CD14-positive monocyte (primary cell): ENCODE measurements around the gene PCDHGB7. TPM values are rescaled to one million over a fixed set of nuclear protein-coding genes. Genes with fewer than 3 reads are reported as not detected.
A peak's percentile ranks its signal among the peaks of the same experiment; 100 is the strongest.
"Not testable (repeated sequence)": the region's sequence is repeated elsewhere in the genome, so short reads cannot be mapped to it uniquely, and the experiment has no call there.

Experiments used
- DNase-seq, 3 donors: peaks; one replicate each; pipeline ENCODE4 v3.0.0-alpha.2; 2011 to 2022
- H2AFZ ChIP-seq: 2 replicates; pipeline ENCODE4 v1.6.0; 2012; ENCODE audit warnings: mild to moderate bottlenecking, low read depth, low read length, inconsistent platforms; ENCODE audit not compliant: insufficient read depth, poor library complexity, severe bottlenecking
- H3K27ac ChIP-seq, 2 donors: 1 replicate in 1 of 2; 2 replicates in 1 of 2; pipeline ENCODE4 v1.5.1; 2012 to 2013; ENCODE audit warnings: low read length in 2 of 2, control low read depth in 1 of 2, inconsistent platforms in 1 of 2, low read depth in 1 of 2, mild to moderate bottlenecking in 1 of 2
- H3K27me3 ChIP-seq, 2 donors: one replicate each; pipeline versions ENCODE4 v1.6.0 to v1.6.1; 2011 to 2013; ENCODE audit warnings: low read length in 2 of 2; ENCODE audit not compliant: control insufficient read depth in 2 of 2, insufficient read depth in 2 of 2
- H3K36me3 ChIP-seq, 2 donors: replicated peaks in 1 of 2; 1 replicate in 1 of 2; 2 replicates in 1 of 2; pipeline versions ENCODE4 v1.5.1 to v1.6.1; 2012 to 2013; ENCODE audit warnings: low read length in 2 of 2, control low read depth in 1 of 2, inconsistent platforms in 1 of 2, mild to moderate bottlenecking in 1 of 2; ENCODE audit not compliant: insufficient read depth in 2 of 2, control insufficient read depth in 1 of 2
- H3K4me1 ChIP-seq, 2 donors: 1 replicate in 1 of 2; 2 replicates in 1 of 2; pipeline versions ENCODE4 v1.5.1 to v1.6.1; 2012 to 2013; ENCODE audit warnings: low read length in 2 of 2, control low read depth in 1 of 2, inconsistent platforms in 1 of 2, mild to moderate bottlenecking in 1 of 2, moderate library complexity in 1 of 2; ENCODE audit not compliant: insufficient read depth in 2 of 2, control insufficient read depth in 1 of 2
- H3K4me2 ChIP-seq: replicated peaks from 2 replicates; pipeline ENCODE3; 2012; ENCODE audit warnings: low read length, moderate library complexity, mild to moderate bottlenecking; ENCODE audit not compliant: poor library complexity, severe bottlenecking; ENCODE audit errors: extremely low read depth
- H3K4me3 ChIP-seq, 3 experiments: fragments of 200-600 bp in 1 of 3; sonication (generic) in 1 of 3; replicated peaks in 1 of 3; 1 replicate in 2 of 3; 2 replicates in 1 of 3; pipeline ENCODE4 v1.5.1; 2011 to 2013; ENCODE audit warnings: low read length in 3 of 3, mild to moderate bottlenecking in 3 of 3, control low read depth in 2 of 3, low read depth in 2 of 3, inconsistent platforms in 1 of 3, moderate library complexity in 1 of 3
- H3K79me2 ChIP-seq: 2 replicates; pipeline ENCODE4 v1.6.0; 2012; ENCODE audit warnings: mild to moderate bottlenecking, control low read depth, inconsistent platforms, low read length, moderate library complexity; ENCODE audit not compliant: insufficient read depth
- H3K9ac ChIP-seq: 2 replicates; pipeline ENCODE4 v1.6.0; 2017; ENCODE audit warnings: low read length, mild to moderate bottlenecking; ENCODE audit not compliant: insufficient read depth, poor library complexity, severe bottlenecking
- H3K9me3 ChIP-seq, 2 donors: replicated peaks in 1 of 2; 1 replicate in 1 of 2; 2 replicates in 1 of 2; pipeline versions ENCODE4 v1.5.1 to v1.6.1; 2012 to 2013; ENCODE audit warnings: low read length in 2 of 2, control low read depth in 1 of 2; ENCODE audit not compliant: control insufficient read depth in 1 of 2, insufficient read depth in 1 of 2
- H4K20me1 ChIP-seq: 2 replicates; pipeline ENCODE4 v1.6.0; 2012; ENCODE audit warnings: mild to moderate bottlenecking, low read length, control low read depth, moderate library complexity; ENCODE audit not compliant: insufficient read depth
- H3K27ac Mint-ChIP-seq, 7 donors: one replicate each; pipeline ENCODE4 v1.8.0; 2020; ENCODE audit warnings: mild to moderate bottlenecking in 7 of 7, mixed read lengths in 7 of 7, moderate library complexity in 6 of 7, inconsistent platforms in 2 of 7
- H3K27me3 Mint-ChIP-seq, 3 donors: one replicate each; pipeline ENCODE4 v1.8.0; 2021 to 2022; ENCODE audit warnings: low read depth in 3 of 3, mild to moderate bottlenecking in 3 of 3, mixed read lengths in 3 of 3, moderate library complexity in 3 of 3, inconsistent platforms in 1 of 3
- H3K36me3 Mint-ChIP-seq, 2 donors: one replicate each; pipeline ENCODE4 v1.8.0; 2020; ENCODE audit warnings: mixed read lengths in 2 of 2, inconsistent platforms in 1 of 2, mild to moderate bottlenecking in 1 of 2
- H3K4me1 Mint-ChIP-seq: one replicate; pipeline ENCODE4 v1.8.0; 2020; ENCODE audit warnings: mild to moderate bottlenecking, mixed read lengths
- H3K4me3 Mint-ChIP-seq, 2 donors: one replicate each; pipeline ENCODE4 v1.8.0; 2020; ENCODE audit warnings: mild to moderate bottlenecking in 2 of 2, mixed read lengths in 2 of 2, moderate library complexity in 1 of 2
- H3K9me3 Mint-ChIP-seq, 7 donors: one replicate each; pipeline ENCODE4 v1.8.0; 2020 to 2022; ENCODE audit warnings: mixed read lengths in 7 of 7, mild to moderate bottlenecking in 6 of 7, moderate library complexity in 6 of 7, inconsistent platforms in 2 of 7
- CTCF ChIP-seq: fragments of 200-600 bp; IDR thresholded peaks from one replicate; pipeline ENCODE4 v1.8.0; 2022; ENCODE audit warnings: antibody characterized with exemption, mild to moderate bottlenecking
- WGBS: methylation state at CpG from one replicate; pipeline ENCODE4 v1.1.5; 2013; ENCODE audit warnings: missing lambda C conversion rate; ENCODE audit not compliant: insufficient coverage; 5-methylcytosine and 5-hydroxymethylcytosine counted together
- intact Hi-C, 2 donors: fragments of 100-400 bp; cut with micrococcal nuclease; formaldehyde crosslinking; loops; one replicate each; pipeline versions ENCODE4 v1.15.0 to v1.15.1; 2023
- polyA plus RNA-seq, 3 donors: library from polyadenylated mRNA; depleted of rRNA in 1 of 3; unstranded in 2 of 3; stranded (reverse) in 1 of 3; fragments of 300-500 nt in 2 of 3; fragments of >200 nt in 1 of 3; fragmentation: Illumina TruSeq in 2 of 3; gene quantifications; 1 replicate in 2 of 3; 2 replicates in 1 of 3; pipeline ENCODE4 v1.2.3, GENCODE V29; 2012 to 2021

PCDHGB7 gene
- polyA plus RNA-seq, 3 donors = 0.04 TPM; not detected in 2

GRCh38 chr5:141403387-141403786, 14.1 kb upstream of the PCDHGB7 start:
- no peak for DNase-seq
- H3K4me1 ChIP-seq = peaks cover 3 to 6% of the 10 kb centered on the region in 2 donors
- no peak overlapping the region for H2AFZ ChIP-seq
- H4K20me1 ChIP-seq = no peaks in the 10 kb centered on the region
- 20% methylated on average over 21 of the region's 22 CpGs for WGBS
- H3K36me3 Mint-ChIP-seq = peaks cover 10 to 17% of the 10 kb centered on the region in 2 donors
- H3K9ac ChIP-seq = no peak overlapping the region
- H3K36me3 ChIP-seq = no peaks in the 10 kb centered on the region
- H3K27ac ChIP-seq = no peak overlapping the region
- peaks cover 73 to 97% of the 10 kb centered on the region in 2 donors for H3K27me3 ChIP-seq
- no peak overlapping the region for H3K4me2 ChIP-seq
- peaks cover 38 to 71% of the 10 kb centered on the region in 2 donors for H3K9me3 ChIP-seq
- H3K9me3 Mint-ChIP-seq = peaks cover 31 to 74% (median 59%) of the 10 kb centered on the region in 7 donors
- H3K79me2 ChIP-seq = no peaks in the 10 kb centered on the region
- peak overlapping the region in 1 of 7 donors; percentile 24 for H3K27ac Mint-ChIP-seq
- peaks cover 71 to 86% (median 85%) of the 10 kb centered on the region in 3 donors for H3K27me3 Mint-ChIP-seq
- peak overlapping the region in 1 of 2 donors; percentile 82 for H3K4me3 Mint-ChIP-seq
- H3K4me3 ChIP-seq = no peak overlapping the region
- peaks cover 15% of the 10 kb centered on the region for H3K4me1 Mint-ChIP-seq
- intact Hi-C loops = no loop called here
- no peak for TF ChIP-seq CTCF

- 18% methylated on average over 31 of the region's 51 CpGs for WGBS
- Histone ChIP-seq H3K9me3 (peaks cover 33 to 56% of the 10 kb centered on the region in 2 donors), H3K4me3 (peak within 1 kb of the TSS in 2 of 3 experiments; percentile 5 to 64), H3K27me3 (peaks cover 76 to 98% of the 10 kb centered on the region in 2 donors), H3K4me2 (peak within 1 kb of the TSS; percentile 49)
- DNase-seq = peak in 2 of 3 donors; percentile 8 to 24
- H3K27ac ChIP-seq, H3K4me1 ChIP-seq, H3K9ac ChIP-seq, H4K20me1 ChIP-seq, H3K36me3 ChIP-seq, H3K79me2 ChIP-seq, H3K27ac Mint-ChIP-seq, H2AFZ ChIP-seq, intact Hi-C loops: not testable (repeated sequence)
- peak; percentile 73 for TF ChIP-seq CTCF
- Mint-ChIP-seq H3K36me3 (peaks cover 9 to 14% of the 10 kb centered on the region in 2 donors), H3K4me1 (peaks cover 11% of the 10 kb centered on the region), H3K4me3 (peak within 1 kb of the TSS; percentile 76 to 92), H3K27me3 (peaks cover 73 to 95% (median 91%) of the 10 kb centered on the region in 3 donors), H3K9me3 (peaks cover 26 to 68% (median 51%) of the 10 kb centered on the region in 7 donors)
Observed at GRCh38 chr5:141407790-141408505, 9.5 kb upstream of the PCDHGB7 start, which contains the start of gene PCDHGB6. PCDHGB6 (plus strand) TSS chr5:141408021; CDS start chr5:141408203, 182 bp downstream.
